Fibroblast of peridontal ligament (primary cell): ENCODE results near the gene NSRP1.
"Not testable (repeated sequence)": the region's sequence is repeated elsewhere in the genome, so short reads cannot be mapped to it uniquely, and the experiment has no call there.

Experiments
- DNase-seq: peaks from one replicate; pipeline ENCODE4 v3.0.0-alpha.2; 2010; ENCODE audit errors: extremely low read depth

Gene NSRP1

DNA sequence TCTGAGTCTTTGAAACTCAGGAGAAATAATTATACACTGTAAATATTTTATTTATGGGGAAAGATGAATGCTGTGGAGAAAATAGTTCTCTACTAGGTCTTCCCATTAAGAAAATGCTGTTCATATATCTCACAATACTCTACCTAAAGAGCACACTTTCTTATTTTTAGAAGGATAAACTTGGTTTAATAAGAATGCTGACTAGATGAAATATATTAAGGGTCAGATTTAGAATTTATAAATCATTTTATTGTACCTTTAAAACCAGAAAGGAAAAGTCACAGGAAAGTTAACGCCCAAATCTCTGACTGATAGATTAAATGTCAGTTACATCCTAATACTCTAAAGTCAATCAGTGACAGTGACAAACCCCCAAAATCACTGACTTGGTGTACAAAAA is 70.1 kb downstream of the NSRP1 start:
- DNase-seq: no peak

GRCh38 chr17:30187573-30187972 is 71.0 kb downstream of the NSRP1 start:
- DNase-seq: peak; percentile 11

DNA sequence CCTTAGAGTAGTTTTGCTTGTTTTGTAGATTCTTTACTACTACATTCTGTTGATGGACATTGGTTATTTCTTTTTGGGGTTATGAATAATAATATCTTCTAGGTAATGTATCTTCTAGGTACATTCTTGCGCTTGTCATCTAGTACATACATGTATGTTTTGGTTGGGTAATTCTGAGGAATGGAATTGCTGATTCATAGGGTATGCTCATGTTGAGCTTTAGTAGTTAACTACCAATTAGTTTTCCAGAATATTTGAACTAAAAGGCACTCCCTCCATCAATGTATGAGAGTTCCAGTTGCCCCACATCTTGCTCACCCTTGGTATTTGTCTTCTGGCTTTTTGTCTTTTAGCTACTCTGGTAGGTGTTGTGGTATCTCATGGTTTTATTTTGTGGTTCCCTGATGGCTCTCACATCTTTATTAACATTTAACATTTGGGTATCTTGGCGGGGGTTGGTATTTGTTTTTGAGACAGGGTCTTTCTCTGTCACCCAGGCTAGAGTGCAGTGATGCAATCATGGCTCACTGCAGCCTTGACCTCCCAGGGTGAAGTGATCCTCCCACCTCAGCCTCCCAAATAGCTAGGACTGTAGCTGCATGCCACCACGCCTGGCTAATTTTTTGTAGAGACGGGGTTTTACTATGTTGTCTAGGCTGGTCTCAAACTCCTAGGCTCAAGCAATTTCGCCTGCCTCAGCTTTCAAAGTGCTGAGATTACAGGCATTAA is 71.8 kb downstream of the NSRP1 start:
- no peak for DNase-seq

- DNase-seq: no peak
These were observed 74.5 kb downstream of the NSRP1 start for GRCh38 chr17:30191072-30191471.

DNA sequence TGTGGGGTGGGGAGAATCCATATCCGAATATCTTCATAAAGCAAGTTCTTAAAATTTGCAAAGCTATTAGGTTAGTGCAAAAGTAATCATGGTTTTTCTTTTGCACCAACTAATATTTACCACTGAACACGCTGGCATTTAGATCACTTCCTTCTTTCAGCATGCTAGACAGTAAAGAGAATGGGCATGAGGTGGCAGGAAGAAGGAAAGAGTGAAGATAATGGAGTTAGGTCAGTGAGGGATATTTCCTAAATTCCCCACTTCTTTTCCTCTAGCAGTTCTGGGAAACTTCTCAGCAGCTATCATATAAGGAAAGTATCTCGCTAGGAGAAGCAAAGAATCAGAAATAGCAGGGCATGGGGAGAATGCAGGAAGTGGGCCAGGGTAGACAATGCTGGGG is 79.9 kb downstream of the NSRP1 start:
- DNase-seq: no peak

DNA sequence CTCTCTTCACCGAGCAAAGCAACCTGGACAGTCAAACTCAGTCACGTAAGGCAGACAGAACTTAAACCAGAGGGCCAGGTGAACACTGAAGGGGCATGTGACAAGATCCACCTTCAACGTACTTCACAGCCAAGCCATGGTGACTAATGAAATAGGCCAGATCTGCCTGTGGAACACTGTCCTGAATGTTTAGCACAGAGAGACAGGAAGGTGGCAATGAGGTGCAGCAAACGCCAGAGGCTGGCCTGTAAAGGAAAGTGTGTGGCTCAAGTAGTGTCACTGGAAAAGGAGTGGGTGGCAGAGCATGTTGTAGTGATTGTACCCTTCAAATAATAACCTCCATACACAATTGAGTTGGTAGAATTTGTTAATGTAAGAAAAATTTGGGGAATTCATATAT is 80.8 kb downstream of the NSRP1 start:
- no peak for DNase-seq

- DNase-seq: no peak
These were observed 83.0 kb downstream of the NSRP1 start for GRCh38 chr17:30199600-30199999.

DNA sequence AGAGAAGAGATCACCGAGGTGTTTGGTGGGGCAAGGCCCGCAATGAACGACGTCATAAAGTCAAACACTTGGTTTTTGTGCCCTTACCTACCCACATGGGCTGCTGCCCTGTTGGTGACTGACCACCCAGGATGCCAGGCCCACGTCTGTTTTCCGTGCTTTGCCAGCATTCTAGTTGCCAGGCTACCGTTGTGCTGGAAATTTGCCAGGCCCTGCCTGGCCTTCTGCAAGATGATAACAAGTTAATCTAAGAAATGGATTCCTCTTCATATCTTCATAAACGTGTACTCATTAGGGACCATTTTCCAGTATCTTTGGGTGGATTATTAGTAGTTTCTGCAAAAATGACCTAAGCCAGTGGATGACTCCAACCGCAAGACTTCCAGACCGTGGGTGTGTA is 83.5 kb downstream of the NSRP1 start:
- no peak for DNase-seq

DNA sequence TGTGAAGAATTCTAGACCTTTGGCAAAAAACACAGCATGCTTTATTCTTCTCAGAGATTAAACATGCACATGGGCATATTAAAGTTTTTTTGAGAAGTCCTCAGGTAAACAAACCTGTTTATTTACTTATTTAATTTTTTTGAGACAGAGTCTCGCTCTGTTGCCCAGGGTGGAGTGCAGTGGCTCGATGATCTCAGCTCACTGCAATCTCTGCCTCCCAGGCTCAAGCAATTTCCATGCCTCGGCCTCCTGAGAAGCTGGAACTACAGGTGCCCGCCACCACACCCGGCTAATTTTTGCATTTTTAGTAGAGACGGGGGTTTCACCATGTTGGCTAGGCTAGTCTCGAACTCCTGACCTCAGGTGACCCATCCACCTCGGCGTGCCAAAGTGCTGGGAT is 84.0 kb downstream of the NSRP1 start:
- DNase-seq: not testable (repeated sequence)

- no peak for DNase-seq
These were observed 86.9 kb downstream of the NSRP1 start for GRCh38 chr17:30203471-30203981.

DNA sequence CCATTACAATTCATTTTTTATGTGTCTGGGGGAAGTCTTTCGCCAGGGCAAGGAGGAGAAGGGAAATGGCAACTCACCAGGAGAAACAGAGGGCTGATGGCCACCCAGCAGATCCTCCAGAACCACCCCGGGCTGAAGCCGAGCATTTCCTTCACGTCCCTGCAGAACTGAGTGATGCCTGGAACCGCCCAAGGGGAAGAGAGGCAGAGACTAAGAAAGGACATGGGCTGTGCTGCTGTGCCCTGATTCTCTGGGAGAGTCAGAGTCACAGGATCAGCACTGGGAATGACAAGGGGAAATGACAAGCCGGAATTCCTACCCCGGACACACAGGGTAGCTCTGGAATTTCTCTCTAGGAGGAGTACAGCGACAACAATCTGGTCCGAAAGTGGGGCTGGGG is 91.0 kb downstream of the NSRP1 start:
- no peak for DNase-seq

GRCh38 chr17:30208214-30208613 is 91.6 kb downstream of the NSRP1 start:
- DNase-seq: no peak

- no peak for DNase-seq
These were observed 93.3 kb downstream of the NSRP1 start for GRCh38 chr17:30209930-30210329.

GRCh38 chr17:30210366-30210765 is 93.8 kb downstream of the NSRP1 start:
- no peak for DNase-seq

- DNase-seq: no peak
These were observed 94.3 kb downstream of the NSRP1 start for GRCh38 chr17:30210901-30211300.

DNA sequence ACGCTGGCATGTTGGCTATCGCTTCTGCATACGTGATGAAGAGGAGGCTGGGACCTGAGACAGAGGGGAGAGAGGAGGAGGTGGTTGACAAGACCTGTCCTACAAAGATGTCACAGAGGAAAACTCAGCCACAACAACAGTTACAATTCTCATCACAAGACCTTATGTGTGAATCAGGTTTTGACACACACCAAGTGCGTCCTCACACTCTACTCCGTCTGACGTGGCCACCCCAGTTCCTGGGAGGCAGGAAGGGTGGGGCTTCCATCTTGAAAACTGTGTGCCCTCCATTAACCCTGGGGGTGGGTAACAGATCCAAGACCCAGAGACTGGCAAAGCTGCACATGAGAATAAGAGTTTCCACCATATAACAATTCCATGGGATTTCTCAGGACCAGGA is 94.8 kb downstream of the NSRP1 start:
- no peak for DNase-seq

DNA sequence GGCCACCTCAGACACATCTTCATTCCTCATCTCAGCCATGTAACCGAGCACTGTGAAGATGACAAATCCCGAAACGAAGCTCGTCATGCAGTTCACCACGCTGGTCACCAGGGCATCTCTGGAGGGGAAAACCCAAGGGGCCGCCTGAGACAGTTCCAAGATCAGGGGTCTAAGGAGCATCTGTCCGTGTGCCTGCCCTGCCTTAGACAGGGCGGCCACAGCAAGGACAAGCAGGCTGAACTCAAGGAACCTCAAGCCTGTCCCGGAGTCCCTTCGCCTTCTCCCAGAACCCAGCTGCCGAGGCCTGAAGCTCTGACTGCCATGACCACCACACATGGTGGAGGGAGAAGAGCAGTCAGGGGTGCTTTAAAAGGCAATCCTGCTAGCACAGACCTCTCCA is 96.1 kb downstream of the NSRP1 start:
- DNase-seq: no peak

- no peak for DNase-seq
These were observed 100.4 kb downstream of the NSRP1 start for GRCh38 chr17:30217054-30217453.

DNA sequence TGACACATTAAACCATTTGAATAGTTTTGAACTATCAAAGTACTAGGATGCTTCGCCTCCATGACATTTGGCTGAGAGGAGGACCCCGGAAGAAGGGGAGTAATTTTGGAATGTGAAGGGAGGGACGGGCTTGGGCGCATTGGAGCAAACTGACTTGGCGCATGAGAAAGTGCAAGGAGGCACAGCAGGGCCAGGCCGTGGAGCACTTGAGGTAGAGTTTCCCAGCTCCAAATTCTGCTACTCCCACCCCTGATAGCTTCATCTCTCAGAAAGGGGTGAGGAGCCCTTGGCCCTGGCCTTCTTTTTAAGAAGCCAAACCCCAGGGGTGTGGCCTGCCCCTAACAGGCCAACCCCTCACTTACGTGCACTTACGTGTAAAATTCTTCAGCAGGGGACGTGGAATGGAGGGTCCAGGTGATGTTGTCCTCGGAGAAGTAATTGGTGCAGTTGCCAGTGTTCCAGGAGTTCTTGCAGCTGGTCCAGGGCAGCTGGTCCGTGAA is 101.2 kb downstream of the NSRP1 start:
- no peak for DNase-seq

GRCh38 chr17:30218799-30219198 is 102.2 kb downstream of the NSRP1 start:
- no peak for DNase-seq

DNA sequence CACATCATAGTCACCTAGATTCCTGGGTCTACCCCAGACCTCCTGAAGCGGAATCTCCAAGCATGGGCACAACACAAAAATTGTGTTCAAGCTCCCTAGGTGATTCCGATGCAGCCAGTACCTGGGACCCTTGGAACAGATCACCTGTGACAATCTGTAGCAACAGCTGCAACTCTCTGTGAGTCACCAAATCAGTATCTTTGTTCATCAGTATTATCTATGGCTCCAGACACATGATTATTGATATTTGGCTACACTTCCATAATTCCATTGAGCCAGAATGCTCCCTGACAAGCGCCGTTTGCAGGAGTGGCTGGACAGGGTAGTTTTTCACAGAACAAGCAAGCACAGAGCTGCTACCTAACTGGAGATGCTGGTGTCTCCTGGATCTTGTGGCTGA is 102.7 kb downstream of the NSRP1 start:
- no peak for DNase-seq

DNA sequence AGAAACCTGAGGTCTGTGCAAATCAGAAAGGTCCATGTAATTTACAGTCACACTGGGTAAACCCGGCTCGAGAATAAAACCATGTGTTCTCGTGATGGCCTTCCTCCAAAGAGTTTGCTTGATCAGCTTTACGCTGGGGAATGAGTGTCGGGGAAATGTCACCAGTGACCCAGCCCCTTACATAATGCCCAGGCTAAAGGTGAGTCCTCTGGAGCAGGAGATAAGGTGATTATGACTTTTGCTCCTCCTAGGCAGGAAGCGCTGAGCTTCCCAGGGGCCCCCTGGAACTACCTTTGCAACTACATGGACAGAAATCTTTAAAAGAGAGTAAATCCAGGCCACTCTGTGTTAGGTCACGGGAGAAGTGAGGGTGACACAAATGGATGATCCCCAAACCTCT is 103.2 kb downstream of the NSRP1 start:
- DNase-seq: no peak

DNA sequence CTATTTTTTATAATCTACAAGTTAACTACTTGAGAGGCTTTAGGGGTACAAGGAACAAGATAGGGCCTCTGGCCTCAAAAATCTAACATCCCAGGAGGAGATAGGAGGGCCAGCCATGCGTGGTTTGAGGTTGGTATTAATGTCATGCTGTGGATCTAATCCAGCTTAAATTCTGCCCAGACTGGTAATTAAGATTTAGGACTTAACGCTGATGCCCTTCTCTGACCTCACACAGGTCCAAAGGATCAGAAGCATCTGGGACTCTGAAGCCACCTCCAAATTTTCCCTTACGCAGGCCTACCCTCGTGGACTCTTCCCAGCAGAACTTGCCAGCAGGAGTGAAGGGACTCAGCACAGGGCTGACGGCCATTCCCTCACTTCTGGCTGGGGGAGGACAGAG is 103.8 kb downstream of the NSRP1 start:
- DNase-seq: no peak

GRCh38 chr17:30221346-30221745 is 104.7 kb downstream of the NSRP1 start:
- DNase-seq: no peak
